ENCODE results near the gene TRAPPC6A. TPM values are rescaled to one million over a fixed set of nuclear protein-coding genes. Genes with fewer than 3 reads are reported as not detected.

TRAPPC6A gene
- total RNA-seq, 1 experiment from 2014 or later, result 18.3 TPM

DNA sequence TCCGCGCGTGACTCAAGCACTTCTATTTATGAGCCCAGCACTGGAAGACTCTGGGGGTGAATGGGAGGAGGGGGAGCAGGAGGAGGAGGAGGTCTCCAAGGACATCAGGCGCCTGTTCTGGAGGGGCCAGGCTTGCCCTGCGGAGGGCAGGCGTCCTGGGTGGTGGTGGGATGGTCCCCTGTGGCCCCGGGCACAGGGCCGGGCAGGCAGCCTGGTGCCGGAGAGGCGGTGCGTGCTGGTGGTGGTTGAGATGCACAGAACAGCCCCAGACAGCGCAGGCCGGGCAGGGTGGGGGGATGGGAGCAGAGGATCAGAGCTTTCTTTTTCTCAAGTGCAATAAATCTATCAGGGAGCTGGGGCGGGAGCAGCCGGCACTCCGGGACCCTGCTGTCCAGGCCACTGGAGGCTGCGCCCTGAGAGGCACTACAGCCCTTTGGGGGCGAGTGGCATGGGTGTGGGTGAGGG lies 31.3 kb downstream of the TRAPPC6A start:
- Histone ChIP-seq H3K9ac (ENCODE audit: low read length) (no peak overlapping the region), H3K79me2 (ENCODE audit: low read length) (no peaks in the 10 kb centered on the region), H3F3A (ENCODE audit: low read length, unreplicated experiment) (no peaks in the 10 kb centered on the region), H4K20me1 (ENCODE audit: low read length) (no peaks in the 10 kb centered on the region), H3K9me2 (replicated peaks; ENCODE audit: low read length) (no peaks in the 10 kb centered on the region), H3K4me3 (ENCODE audit: low read length) (no peak overlapping the region), H2AFZ (ENCODE audit: low read length) (no peak overlapping the region), H3K27me3 (ENCODE audit: low read length) (no peaks in the 10 kb centered on the region), H3K36me3 (ENCODE audit: low read depth, low read length) (no peaks in the 10 kb centered on the region), H3K27ac (ENCODE audit: low read length) (no peak overlapping the region), H3K9me3 (ENCODE audit: low read length) (no peaks in the 10 kb centered on the region), H3K4me2 (ENCODE audit: low read length) (no peak overlapping the region), H3K4me1 (ENCODE audit: insufficient read depth, low read length) (peaks cover 4% of the 10 kb centered on the region; the same call in 1 of the 2 replicates)
- ChIA-PET CTCF (no interaction called here), POLR2A (ENCODE audit: unreplicated experiment) (no interaction called here)
- ATAC-seq, result no peak
- BruUV-seq (replicated peaks), result no TSS peak
- intact Hi-C loops (cut with micrococcal nuclease), result no loop called here
- DNase-seq, result no peak
- no peak for TF ChIP-seq EZH2 (IDR thresholded peaks at IDR 0.05; ENCODE audit: low read length, unreplicated experiment)

DNA sequence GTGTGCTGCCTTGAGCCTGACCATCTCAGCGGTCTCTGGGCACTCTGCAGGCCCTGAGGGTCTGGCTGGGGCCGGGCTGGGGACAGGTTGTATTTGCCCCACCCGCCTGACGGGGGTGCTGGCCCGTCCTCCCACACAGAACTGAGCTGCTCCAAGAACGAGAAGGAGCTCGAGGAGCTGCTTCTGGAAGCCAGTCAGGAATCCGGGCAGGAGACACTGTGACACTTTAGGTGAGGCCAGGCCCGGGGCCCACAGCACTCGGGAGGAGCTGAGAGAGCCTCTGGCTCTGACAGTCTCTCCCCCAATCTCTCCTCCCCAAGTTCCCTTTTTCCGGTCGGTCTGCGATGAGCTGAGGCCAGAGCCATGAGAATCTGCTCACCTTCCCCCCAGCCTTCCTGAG lies 31.8 kb downstream of the TRAPPC6A start:
- H2AFZ ChIP-seq (ENCODE audit: low read length), result no peak overlapping the region
- no peaks in the 10 kb centered on the region for H3K79me2 ChIP-seq (ENCODE audit: low read length)
- H3K4me3 ChIP-seq (ENCODE audit: low read length), result no peak overlapping the region
- intact Hi-C loops (cut with micrococcal nuclease), result no loop called here
- no peak for TF ChIP-seq EZH2phosphoT487 (IDR thresholded peaks at IDR 0.05; ENCODE audit: borderline replicate concordance, low read length)
- TF ChIP-seq, protein P1, sequence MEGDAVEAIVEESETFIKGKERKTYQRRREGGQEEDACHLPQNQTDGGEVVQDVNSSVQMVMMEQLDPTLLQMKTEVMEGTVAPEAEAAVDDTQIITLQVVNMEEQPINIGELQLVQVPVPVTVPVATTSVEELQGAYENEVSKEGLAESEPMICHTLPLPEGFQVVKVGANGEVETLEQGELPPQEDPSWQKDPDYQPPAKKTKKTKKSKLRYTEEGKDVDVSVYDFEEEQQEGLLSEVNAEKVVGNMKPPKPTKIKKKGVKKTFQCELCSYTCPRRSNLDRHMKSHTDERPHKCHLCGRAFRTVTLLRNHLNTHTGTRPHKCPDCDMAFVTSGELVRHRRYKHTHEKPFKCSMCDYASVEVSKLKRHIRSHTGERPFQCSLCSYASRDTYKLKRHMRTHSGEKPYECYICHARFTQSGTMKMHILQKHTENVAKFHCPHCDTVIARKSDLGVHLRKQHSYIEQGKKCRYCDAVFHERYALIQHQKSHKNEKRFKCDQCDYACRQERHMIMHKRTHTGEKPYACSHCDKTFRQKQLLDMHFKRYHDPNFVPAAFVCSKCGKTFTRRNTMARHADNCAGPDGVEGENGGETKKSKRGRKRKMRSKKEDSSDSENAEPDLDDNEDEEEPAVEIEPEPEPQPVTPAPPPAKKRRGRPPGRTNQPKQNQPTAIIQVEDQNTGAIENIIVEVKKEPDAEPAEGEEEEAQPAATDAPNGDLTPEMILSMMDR (conservative IDR thresholded peaks at IDR 0.05; ENCODE audit: low read depth, low read length), result no peak
- TF ChIP-seq EZH2 (IDR thresholded peaks at IDR 0.05; ENCODE audit: low read length, unreplicated experiment), result no peak
- H3K4me2 ChIP-seq (ENCODE audit: low read length), result no peak overlapping the region
- BruUV-seq (replicated peaks), result no TSS peak
- peaks cover 4% of the 10 kb centered on the region; the same call in 1 of the 2 replicates for H3K4me1 ChIP-seq (ENCODE audit: insufficient read depth, low read length)
- DNase-seq (no peak), ATAC-seq (no peak)
- H4K20me1 ChIP-seq (ENCODE audit: low read length), result no peaks in the 10 kb centered on the region
- no peaks in the 10 kb centered on the region for H3K27me3 ChIP-seq (ENCODE audit: low read length)
- CTCF ChIA-PET, result no interaction called here
- no peaks in the 10 kb centered on the region for H3K36me3 ChIP-seq (ENCODE audit: low read depth, low read length)
- H3F3A ChIP-seq (ENCODE audit: low read length, unreplicated experiment), result no peaks in the 10 kb centered on the region
- H3K9me3 ChIP-seq (ENCODE audit: low read length), result no peaks in the 10 kb centered on the region
- H3K27ac ChIP-seq (ENCODE audit: low read length), result no peak overlapping the region
- no peaks in the 10 kb centered on the region for H3K9me2 ChIP-seq (replicated peaks; ENCODE audit: low read length)
- no peak overlapping the region for H3K9ac ChIP-seq (ENCODE audit: low read length)
- POLR2A ChIA-PET (ENCODE audit: unreplicated experiment), result no interaction called here

DNA sequence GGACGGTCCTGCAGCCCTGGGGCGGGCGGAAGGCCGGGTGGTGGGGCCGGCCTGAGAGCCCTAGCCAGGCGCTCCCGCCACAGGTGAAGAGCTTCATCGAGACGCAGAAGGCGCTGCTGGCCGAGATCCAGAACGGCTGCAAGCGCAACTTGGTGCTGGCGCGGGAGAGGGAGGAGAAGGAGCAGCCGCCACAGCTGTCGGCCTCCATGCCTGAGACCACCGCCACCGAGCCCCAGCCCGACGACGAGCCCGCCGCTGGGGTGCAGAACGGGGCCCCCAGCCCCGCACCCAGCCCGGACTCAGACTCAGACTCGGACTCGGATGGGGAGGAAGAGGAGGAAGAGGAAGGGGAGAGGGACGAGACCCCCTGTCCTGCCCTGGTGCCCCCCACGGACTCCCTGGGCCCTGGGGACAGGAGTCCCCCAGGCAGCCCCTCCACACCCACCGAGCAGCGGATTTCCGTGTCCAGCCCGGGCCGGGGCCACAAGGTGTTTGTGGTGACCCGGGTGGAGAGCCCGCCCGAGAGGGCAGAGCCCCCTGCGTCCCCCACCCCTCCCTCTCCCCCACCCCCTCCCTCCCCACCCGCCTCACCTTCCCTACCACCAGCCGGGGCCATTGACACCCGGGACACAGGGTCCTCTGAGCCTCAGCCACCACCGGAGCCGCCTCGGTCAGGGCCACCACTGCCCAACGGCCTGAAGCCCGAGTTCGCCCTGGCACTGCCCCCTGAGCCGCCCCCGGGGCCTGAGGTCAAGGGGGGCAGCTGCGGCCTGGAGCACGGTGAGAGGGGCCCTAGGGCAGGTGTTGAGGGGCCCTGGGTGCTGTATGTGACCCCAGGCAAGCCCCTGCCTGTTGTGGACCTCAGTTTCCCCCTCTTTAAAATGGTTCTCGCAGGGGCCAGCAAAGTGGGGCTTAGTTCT lies 32.5 kb downstream of the TRAPPC6A start:
- H3F3A ChIP-seq (ENCODE audit: low read length, unreplicated experiment), result no peaks in the 10 kb centered on the region
- H3K27ac ChIP-seq (ENCODE audit: low read length), result no peak overlapping the region
- TF ChIP-seq EZH2 (IDR thresholded peaks at IDR 0.05; ENCODE audit: low read length, unreplicated experiment) (no peak), EZH2phosphoT487 (IDR thresholded peaks at IDR 0.05; ENCODE audit: borderline replicate concordance, low read length) (no peak)
- TF ChIP-seq, protein P1 (conservative IDR thresholded peaks at IDR 0.05; ENCODE audit: low read depth, low read length), result no peak
- POLR2A ChIA-PET (ENCODE audit: unreplicated experiment), result no interaction called here
- no peaks in the 10 kb centered on the region for H3K4me1 ChIP-seq (ENCODE audit: insufficient read depth, low read length)
- ATAC-seq, result no peak
- no peaks in the 10 kb centered on the region for H3K36me3 ChIP-seq (ENCODE audit: low read depth, low read length)
- H3K9me2 ChIP-seq (replicated peaks; ENCODE audit: low read length), result no peaks in the 10 kb centered on the region
- no peaks in the 10 kb centered on the region for H3K27me3 ChIP-seq (ENCODE audit: low read length)
- intact Hi-C loops (cut with micrococcal nuclease), result no loop called here
- no peaks in the 10 kb centered on the region for H3K9me3 ChIP-seq (ENCODE audit: low read length)
- H3K9ac ChIP-seq (ENCODE audit: low read length), result no peak overlapping the region
- no peak for DNase-seq
- H2AFZ ChIP-seq (ENCODE audit: low read length), result no peak overlapping the region
- no peak overlapping the region for H3K4me3 ChIP-seq (ENCODE audit: low read length)
- H4K20me1 ChIP-seq (ENCODE audit: low read length), result no peaks in the 10 kb centered on the region
- H3K79me2 ChIP-seq (ENCODE audit: low read length), result no peaks in the 10 kb centered on the region
- CTCF ChIA-PET, result no interaction called here
- no TSS peak for BruUV-seq (replicated peaks)
- H3K4me2 ChIP-seq (ENCODE audit: low read length), result no peak overlapping the region
